GM21526 (cell line): ENCODE measurements around the gene CAMSAP1.

Experiments used
- ATAC-seq: cut with Tn5 transposase; IDR thresholded peaks from one replicate; pipeline ENCODE4 v1.9.1; 2021; ENCODE audit warnings: moderate library complexity; ENCODE audit not compliant: unreplicated experiment, low FRiP score

The CAMSAP1 gene

GRCh38 chr9:135857371-135857786 is 50.0 kb downstream of the CAMSAP1 start:
- no peak for ATAC-seq

DNA sequence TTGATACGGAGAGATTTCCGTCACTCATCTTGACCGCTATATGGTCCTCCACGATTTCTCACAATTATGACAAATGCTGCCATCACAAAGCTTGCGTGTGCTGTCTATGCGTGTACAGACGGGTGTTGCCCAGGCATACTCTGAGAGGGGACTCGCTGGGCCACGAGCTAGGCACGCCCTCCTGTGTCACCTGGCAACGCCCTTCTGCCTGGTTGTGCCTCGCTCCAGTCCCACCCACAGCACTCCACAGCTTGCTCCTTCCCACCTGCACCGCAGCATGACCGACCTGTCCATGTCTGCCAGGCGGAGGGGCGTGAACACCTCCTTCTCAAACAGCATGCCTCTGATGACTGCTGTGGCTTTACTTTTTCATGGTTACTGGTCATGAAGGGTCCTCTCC is 55.6 kb downstream of the CAMSAP1 start:
- no peak for ATAC-seq

GRCh38 chr9:135850737-135851136 is 56.6 kb downstream of the CAMSAP1 start:
- no peak for ATAC-seq

- ATAC-seq, result no peak
These were observed 58.2 kb downstream of the CAMSAP1 start for GRCh38 chr9:135849181-135849580.

DNA sequence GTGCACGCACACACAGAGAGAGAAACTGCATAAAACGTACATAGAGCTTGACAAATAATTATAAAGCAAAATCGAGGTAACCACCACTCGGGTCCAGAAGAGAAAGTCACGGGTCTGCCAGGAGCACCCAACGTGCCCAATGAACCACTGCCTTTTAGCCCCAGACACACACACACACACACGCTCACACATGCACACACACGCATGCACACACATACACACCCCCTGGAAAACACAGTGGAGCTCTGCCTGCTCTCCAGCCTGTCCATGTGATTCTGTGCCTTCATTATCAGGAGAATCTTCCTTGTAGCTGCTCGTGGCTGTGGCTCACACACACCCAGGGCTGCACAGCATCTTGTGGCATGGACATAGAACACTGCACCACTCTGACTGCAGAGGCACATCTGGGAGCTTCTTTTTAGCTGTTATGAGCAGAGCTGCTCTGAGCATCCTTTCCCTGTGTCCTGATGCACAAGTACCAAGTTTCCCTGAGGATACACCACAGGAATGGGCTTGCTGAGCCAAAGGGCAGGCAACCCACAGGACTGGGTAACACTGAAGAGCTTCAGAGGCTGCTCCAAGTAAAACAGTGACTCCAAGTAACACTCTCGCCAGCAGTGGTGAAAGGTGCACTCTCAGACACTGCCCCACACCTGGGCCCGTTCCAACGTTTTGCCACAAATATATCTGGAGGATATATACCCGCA is 58.9 kb downstream of the CAMSAP1 start:
- ATAC-seq, result no peak

DNA sequence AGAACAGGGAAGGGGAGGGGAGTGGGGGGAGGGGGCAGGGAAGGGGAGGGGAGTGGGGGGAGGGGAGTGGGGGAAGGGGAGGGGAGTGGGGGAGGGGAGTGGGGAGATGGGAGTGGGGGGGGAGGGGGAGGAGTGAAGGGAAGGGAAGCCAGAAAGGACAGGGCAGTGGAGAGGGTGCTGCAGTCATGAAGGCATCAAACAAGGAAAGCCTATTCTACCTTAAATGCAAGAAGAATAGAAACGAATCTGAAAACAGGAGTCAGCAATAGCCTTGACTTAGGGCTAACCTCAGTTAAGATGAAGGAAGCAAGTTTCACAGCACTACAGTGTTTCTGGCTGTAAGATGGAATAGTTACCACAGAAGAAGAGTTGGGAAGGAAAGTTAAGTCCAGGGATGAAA is 59.5 kb downstream of the CAMSAP1 start:
- no peak for ATAC-seq

- ATAC-seq, result no peak
These were observed 66.8 kb downstream of the CAMSAP1 start for GRCh38 chr9:135840539-135840938.

GRCh38 chr9:135840107-135840506 is 67.2 kb downstream of the CAMSAP1 start:
- no peak for ATAC-seq

GRCh38 chr9:135839516-135839915 is 67.8 kb downstream of the CAMSAP1 start:
- ATAC-seq, result no peak

- ATAC-seq, result no peak
These were observed 72.2 kb downstream of the CAMSAP1 start for GRCh38 chr9:135835131-135835530.

GRCh38 chr9:135833864-135834263 is 73.5 kb downstream of the CAMSAP1 start:
- no peak for ATAC-seq

DNA sequence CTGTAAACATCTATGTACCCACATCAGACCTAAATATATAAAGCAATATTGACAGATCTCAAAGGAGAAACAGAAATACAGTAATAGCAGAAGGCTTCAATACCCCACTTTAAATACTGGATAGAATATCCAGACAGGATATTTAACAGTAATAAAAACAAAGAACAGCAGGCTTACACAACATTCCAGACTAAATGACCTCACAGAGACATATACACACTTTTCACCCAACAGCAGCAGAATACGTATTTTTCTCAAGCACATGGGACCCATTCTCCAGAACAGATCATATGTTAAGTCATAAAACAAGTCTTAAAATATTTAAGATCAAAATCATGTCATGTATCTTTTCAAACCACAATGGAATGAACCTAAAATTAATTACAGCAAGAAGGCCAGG is 76.8 kb downstream of the CAMSAP1 start:
- ATAC-seq, result no peak

- no peak for ATAC-seq
These were observed 78.7 kb downstream of the CAMSAP1 start for GRCh38 chr9:135828656-135829055.

DNA sequence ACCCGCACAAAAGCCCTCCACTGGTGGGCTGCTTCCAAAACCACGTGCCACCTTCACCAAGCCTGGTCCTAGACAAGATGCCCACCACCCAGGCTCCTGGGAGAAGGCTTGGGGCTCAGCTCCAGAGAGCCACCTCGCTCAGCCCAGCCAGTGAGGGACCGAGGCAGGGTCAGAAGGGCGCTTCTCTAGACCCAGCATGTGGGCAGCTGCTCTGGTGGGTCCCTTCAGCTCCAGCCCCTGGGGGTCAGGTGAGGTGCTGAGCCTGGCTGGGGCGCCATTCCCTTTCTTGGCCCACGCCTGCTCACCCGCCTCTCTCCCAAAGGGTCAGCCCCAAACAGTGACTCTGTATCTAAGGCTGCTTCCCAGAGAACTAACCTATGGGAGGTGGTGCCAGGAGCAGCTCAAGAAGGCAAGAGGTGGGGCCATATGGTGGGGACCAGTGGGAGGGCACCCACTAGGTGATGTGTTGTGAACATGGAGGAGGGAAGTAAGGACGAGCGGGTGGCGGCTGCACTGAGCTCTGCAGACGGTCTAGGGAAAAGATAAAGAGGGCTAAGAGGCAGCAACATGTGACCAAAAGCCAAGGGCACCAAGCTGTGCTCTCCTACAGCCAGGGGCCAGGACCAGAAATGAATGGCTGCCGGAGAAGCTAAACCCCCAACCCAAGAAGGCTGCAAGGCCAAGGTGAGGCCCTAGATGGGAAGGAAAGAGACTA is 79.3 kb downstream of the CAMSAP1 start:
- no peak for ATAC-seq

GRCh38 chr9:135827301-135827700 is 80.0 kb downstream of the CAMSAP1 start:
- ATAC-seq, result no peak

- ATAC-seq, result no peak
These were observed 81.2 kb downstream of the CAMSAP1 start for GRCh38 chr9:135826188-135826545.

DNA sequence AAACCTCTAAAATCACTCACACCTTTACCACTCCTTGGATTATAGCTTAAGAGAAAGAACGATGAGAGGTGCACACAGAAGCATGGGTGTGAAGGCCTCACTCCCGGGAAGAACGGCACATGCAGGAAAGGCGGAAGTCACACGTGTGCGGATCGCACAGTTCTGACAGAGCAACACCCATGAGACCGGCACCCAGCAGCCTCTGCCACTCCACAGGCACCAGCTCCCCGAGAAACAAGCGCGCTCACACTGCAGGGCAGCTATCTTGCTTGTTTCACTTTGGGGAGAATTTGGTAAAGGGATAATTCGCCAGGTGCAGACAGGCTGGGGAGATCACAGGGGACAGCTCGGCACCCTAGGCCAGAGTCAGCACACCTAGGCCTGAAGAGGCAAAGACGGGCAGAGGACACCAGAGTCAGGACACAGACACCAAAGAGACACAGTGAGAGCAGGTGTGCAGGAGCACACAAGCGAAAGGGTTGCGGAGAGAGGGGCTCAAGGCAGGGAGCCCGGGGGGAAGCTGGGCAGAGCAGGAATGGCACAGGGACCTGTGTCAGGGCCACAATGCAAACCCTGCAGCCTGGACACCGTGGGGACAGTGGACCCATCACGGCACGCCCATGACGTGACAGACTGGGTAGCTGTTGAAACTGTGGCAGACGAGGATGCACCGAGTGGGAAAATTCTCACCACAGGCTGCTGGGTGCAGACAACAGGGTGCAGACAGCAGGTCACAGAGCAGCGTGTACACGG is 81.7 kb downstream of the CAMSAP1 start:
- ATAC-seq, result no peak

DNA sequence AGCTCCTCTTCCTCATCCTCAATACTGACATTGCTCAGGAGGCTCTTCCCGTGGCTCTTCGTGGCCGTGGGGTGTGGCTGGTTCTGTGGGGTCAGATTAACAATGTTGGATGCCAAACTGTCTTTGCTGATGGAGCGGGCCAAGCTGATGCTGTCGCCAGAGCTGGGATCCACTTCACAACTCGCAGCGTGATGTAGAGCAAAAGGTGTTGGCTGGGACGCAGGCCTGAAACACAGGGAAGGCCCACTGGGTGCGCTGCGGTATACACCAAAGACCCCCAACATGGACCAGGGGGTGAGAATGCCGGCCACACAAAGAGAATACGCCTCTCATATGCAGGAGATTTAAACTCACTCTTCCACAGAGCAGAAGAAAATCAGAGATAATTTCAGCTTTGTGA is 84.3 kb downstream of the CAMSAP1 start:
- ATAC-seq, result no peak

- ATAC-seq, result no peak
These were observed 85.0 kb downstream of the CAMSAP1 start for GRCh38 chr9:135822374-135822755.

DNA sequence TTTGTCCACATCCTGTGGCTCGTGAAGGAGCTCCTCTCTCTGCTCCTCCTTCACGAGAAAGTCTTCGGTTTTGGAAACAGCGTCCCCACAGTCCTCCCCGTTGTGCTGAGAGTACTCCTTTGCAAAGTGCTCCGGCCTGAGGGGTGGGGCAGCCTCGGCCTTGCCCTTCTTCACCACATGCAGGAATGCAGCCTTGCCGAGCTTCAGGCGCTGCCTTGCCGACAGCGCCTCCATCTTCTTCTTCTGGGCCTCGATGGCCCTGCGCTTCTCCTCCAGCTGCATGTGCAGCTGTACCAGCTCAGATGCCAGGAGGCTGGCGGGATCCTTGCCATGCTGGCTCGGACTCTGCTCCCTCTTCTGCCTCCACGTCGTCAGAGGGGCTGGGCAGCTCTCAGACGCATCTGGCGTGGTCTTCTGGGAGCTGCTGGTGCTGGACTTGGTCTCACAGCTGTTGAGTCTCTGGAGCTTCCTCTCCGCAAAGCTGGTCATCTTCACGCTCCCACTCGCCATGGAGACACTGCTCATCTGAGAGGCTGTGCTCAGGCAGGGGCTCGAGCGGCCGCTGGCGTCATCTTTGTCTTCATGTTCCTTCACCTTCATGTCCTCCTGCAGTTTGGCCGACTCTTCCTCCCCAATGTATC is 85.5 kb downstream of the CAMSAP1 start:
- no peak for ATAC-seq

- no peak for ATAC-seq
These were observed 86.2 kb downstream of the CAMSAP1 start for GRCh38 chr9:135821116-135821515.
